Gastrocnemius medialis (tissue), 4 donors: ENCODE data around the gene MTHFD2L.

Source experiments
- CTCF ChIP-seq, 5 experiments: fragments of 450-650 bp in 3 of 5; fragments of 200-600 bp in 2 of 5; sonication (generic) in 2 of 5; IDR thresholded peaks in 4 of 5; conservative IDR thresholded peaks in 1 of 5; 1 replicate in 4 of 5; 2 replicates in 1 of 5; pipeline ENCODE4 v1.5.1; 2016 to 2019; ENCODE audit warnings: antibody characterized with exemption in 5 of 5, mild to moderate bottlenecking in 3 of 5, moderate library complexity in 3 of 5
- POLR2A ChIP-seq, 2 donors: fragments of 450-650 bp; IDR thresholded peaks; one replicate each; pipeline ENCODE4 v1.6.1; 2017; ENCODE audit warnings: antibody characterized with exemption in 2 of 2, mild to moderate bottlenecking in 2 of 2, moderate library complexity in 2 of 2

- TF ChIP-seq POLR2A (IDR thresholded peaks at IDR 0.05) (no peak), CTCF (IDR thresholded peaks at IDR 0.05 in 4 of 5, conservative IDR thresholded peaks at IDR 0.05 in 1 of 5) (no peak)
Observed at GRCh38 chr4:74219240-74219639, 61.3 kb downstream of the MTHFD2L start.
